ENCODE measurements around the gene STARD3NL.
A peak's percentile ranks its signal among the peaks of the same experiment; 100 is the strongest.

STARD3NL gene

DNA sequence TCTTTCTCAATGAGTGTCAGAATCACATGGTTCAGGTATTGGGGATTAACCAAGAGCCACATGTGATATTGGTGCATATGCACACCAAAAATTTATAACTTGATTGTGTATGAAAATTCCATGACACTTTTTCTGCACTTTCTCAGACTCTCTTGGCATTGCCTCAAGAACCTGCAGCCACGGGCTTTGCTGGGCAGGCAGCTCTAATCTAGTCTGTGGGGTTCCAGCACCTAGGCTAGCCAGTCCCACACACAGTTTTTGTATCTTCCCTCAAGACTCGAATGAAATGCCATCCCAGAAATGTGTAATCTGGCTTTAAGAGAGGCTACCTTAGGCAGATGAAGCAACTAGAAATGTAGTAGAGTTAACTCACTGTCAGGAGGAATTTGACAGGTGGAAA lies 21.7 kb downstream of the STARD3NL start:
- no peak for FAIRE-seq
- no peak for TF ChIP-seq TAF1 (IDR thresholded peaks at IDR 0.05; ENCODE audit: borderline replicate concordance, low read depth, low read length)
- TF ChIP-seq POLR2A (IDR thresholded peaks at IDR 0.05; ENCODE audit: low read depth, low read length), result no peak
- no peak for TF ChIP-seq POLR2AphosphoS5 (IDR thresholded peaks at IDR 0.05; ENCODE audit: low read depth, low read length)
- no peak for DNase-seq (ENCODE audit: insufficient read length)

DNA sequence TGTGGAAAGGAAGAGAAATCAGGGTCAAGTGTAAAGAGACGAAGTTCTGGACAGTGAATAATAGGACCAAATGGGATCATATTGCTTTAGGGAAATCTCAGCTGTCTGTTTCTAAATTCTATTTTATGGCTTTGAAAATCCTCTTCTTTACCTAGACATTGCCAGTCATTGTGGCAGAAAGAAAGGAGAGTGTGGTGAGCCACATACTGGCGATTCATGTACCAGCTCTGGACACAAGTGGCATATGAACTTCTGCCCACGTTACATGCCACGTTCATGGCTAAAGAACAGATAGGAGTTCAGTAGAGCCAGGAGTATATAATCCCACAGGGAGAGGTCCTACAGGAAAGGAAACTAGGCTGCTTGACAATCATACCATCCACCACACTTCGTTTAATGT lies 28.0 kb downstream of the STARD3NL start:
- FAIRE-seq, result no peak
- TF ChIP-seq TAF1 (IDR thresholded peaks at IDR 0.05; ENCODE audit: borderline replicate concordance, low read depth, low read length) (no peak), POLR2A (IDR thresholded peaks at IDR 0.05; ENCODE audit: low read depth, low read length) (no peak), POLR2AphosphoS5 (IDR thresholded peaks at IDR 0.05; ENCODE audit: low read depth, low read length) (no peak)
- no peak for DNase-seq (ENCODE audit: insufficient read length)

DNA sequence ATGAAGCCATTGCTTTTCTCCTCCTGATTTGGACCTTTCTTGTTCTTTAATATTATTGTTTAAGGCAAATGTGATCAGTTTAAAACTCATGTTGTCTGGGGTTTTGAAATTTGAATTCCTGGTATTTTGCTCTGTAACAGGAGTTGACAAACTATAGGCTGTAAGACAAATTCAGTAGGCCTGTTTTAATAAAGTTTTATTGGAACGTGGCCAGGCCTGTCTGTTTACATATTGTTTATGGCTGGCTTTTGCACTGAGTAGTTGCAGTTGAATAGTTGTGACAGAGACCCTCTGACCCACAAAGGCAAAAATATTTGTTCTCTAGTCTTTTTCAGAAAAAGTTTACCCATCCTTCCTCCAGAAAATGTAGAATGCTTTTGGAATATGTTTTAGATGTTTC lies 29.8 kb downstream of the STARD3NL start:
- TF ChIP-seq POLR2AphosphoS5 (IDR thresholded peaks at IDR 0.05; ENCODE audit: low read depth, low read length) (no peak), TAF1 (IDR thresholded peaks at IDR 0.05; ENCODE audit: borderline replicate concordance, low read depth, low read length) (no peak), POLR2A (IDR thresholded peaks at IDR 0.05; ENCODE audit: low read depth, low read length) (no peak)
- DNase-seq (ENCODE audit: insufficient read length), result no peak
- FAIRE-seq, result peak; percentile 74

DNA sequence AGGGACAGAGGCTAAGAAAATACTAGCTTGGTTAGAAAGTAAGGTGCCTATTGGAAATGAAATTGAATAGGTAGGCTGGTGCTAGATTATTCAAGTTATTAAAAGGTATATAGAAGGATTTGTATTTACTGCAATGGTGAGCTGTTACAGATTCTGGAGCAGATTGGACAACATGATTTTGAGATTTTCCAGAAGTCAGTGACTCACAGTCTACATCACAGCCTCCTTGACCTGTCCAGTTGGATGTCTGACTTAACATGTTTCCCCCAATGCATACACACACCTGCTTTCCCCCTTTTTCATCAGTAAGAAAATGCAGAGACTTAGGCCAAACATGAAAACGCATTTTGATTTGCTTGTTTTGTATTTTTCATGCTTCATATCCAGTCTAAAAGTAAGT lies 33.4 kb downstream of the STARD3NL start:
- FAIRE-seq (no peak), DNase-seq (ENCODE audit: insufficient read length) (no peak)
- no peak for TF ChIP-seq POLR2AphosphoS5 (IDR thresholded peaks at IDR 0.05; ENCODE audit: low read depth, low read length)
- no peak for TF ChIP-seq TAF1 (IDR thresholded peaks at IDR 0.05; ENCODE audit: borderline replicate concordance, low read depth, low read length)
- TF ChIP-seq POLR2A (IDR thresholded peaks at IDR 0.05; ENCODE audit: low read depth, low read length), result no peak

DNA sequence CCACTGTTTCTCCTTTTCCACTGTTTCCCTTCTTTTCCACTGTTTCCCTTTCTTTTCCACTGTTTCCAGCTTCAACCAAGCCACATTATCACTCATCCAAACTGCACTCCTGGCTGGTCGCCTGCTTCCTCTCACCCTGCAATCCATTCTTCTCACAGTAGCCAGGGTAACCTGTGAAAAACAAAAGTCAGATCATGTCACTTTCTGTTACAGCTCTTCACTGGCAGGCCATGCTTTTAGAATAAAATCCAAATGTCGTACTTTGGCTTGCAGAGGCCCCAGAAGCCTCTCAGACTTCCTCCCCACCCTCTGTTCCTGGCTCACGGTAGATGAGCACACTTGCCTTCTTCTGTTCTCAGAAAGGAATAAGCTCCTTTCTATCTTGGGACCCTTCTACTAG lies 33.9 kb downstream of the STARD3NL start:
- DNase-seq (ENCODE audit: insufficient read length) (no peak), FAIRE-seq (no peak)
- TF ChIP-seq POLR2AphosphoS5 (IDR thresholded peaks at IDR 0.05; ENCODE audit: low read depth, low read length) (no peak), TAF1 (IDR thresholded peaks at IDR 0.05; ENCODE audit: borderline replicate concordance, low read depth, low read length) (no peak), POLR2A (IDR thresholded peaks at IDR 0.05; ENCODE audit: low read depth, low read length) (no peak)

DNA sequence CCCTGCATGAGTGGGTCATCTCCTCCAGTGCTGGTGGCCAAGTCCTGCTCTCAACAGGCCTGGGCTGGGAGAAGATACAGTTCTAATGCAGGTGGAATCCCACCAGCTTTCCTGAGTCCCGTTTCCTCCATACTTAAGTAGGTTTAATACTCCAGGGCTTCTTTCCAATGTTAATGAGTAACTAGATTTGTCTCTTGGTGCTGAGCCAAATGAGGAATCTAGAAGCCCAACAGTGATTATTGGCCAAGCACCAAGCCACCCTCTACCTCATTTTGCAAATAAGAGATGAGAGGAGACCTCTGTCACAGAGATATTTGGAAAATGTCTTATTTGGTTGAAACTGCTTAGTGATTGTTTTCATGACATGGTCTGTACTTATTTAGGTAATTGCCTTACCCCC lies 37.1 kb downstream of the STARD3NL start:
- DNase-seq (ENCODE audit: insufficient read length), result no peak
- TF ChIP-seq POLR2AphosphoS5 (IDR thresholded peaks at IDR 0.05; ENCODE audit: low read depth, low read length), result no peak
- no peak for TF ChIP-seq POLR2A (IDR thresholded peaks at IDR 0.05; ENCODE audit: low read depth, low read length)
- no peak for TF ChIP-seq TAF1 (IDR thresholded peaks at IDR 0.05; ENCODE audit: borderline replicate concordance, low read depth, low read length)
- FAIRE-seq, result no peak

DNA sequence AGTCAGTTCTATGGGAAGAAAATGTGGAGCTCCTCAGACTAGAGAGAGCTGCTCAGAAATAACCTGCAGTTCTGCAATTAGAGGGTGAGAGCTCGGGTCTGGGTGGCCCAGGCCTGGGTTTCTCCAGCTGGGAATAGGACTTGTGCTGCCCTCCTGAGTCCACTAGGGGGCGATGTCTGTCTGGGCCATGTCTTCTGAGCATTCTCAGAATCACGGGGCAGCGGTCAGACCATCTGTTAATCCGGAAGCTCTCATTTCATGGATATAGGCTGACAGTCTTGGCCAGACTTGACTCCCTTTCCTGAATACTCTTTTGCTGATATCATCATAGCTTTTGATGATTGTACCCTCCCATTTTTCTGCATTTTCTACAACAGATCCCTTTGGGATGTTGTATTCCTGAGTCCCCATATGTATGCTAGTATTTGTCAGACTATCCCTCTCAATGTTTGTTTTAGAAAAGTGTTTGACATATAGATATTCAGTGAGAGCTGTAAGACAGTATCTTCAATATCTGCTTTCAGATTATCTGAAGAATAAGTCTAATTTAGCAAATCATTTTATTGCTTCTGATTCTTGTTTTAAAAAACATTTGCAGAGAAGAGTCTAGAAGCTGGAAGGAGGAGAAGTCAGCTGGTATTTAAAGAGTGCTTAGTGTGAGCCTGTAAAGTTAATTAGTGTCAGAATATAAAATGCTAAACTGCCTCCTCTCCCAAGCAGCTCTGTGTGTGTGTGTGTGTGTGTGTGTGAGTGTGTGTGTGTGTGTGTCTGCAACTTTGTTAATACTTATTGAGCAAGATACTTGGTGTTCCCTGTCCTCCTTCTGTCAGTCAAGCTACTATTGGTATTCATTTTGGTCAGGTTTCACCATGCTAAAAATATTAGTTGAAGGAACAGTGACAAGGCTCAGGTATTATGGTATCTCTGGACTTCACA lies 38.0 kb downstream of the STARD3NL start:
- FAIRE-seq (peak; percentile 89), DNase-seq (ENCODE audit: insufficient read length) (peak; percentile 31)
- TF ChIP-seq POLR2AphosphoS5 (IDR thresholded peaks at IDR 0.05; ENCODE audit: low read depth, low read length) (no peak), TAF1 (IDR thresholded peaks at IDR 0.05; ENCODE audit: borderline replicate concordance, low read depth, low read length) (no peak), POLR2A (IDR thresholded peaks at IDR 0.05; ENCODE audit: low read depth, low read length) (no peak)

DNA sequence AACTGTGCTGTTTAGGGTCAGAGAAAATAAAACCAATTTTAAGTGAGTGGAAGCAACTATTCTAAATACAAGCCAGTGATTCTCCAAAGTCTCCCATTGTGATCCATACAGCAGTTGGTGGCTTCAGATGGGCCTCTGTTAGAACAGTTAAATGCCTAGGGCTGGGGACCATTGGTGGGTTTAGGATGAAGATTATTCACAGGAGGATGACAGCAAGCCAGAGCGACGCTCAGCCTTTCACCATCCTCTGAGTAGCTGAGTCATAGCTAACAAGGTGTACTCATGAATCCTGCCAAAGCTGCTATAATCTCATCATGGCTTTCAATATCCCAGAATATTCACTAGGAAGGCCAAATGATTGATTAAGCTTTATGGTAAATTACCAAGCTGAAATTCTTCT lies 39.6 kb downstream of the STARD3NL start:
- DNase-seq (ENCODE audit: insufficient read length) (no peak), FAIRE-seq (no peak)
- no peak for TF ChIP-seq TAF1 (IDR thresholded peaks at IDR 0.05; ENCODE audit: borderline replicate concordance, low read depth, low read length)
- no peak for TF ChIP-seq POLR2A (IDR thresholded peaks at IDR 0.05; ENCODE audit: low read depth, low read length)
- TF ChIP-seq POLR2AphosphoS5 (IDR thresholded peaks at IDR 0.05; ENCODE audit: low read depth, low read length), result no peak

DNA sequence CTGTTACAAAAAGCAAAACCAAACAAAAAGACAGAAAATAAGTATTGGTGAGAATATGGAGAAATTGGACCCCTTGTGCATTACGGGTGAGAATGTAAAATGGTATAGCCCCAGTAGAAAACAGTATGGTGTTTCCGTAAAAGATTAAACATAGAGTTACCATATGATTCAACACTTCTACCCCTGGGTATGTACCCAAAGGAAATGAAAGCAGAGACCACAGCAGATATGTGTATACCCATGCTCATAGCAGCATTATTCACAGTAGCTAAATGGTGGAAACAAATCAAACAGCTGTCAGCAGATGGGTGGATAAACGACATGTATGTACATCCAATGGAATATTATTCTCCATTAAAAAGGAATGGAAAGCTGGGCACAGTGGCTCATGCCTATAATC lies 42.4 kb downstream of the STARD3NL start:
- FAIRE-seq (no peak), DNase-seq (ENCODE audit: insufficient read length) (no peak)
- no peak for TF ChIP-seq TAF1 (IDR thresholded peaks at IDR 0.05; ENCODE audit: borderline replicate concordance, low read depth, low read length)
- no peak for TF ChIP-seq POLR2AphosphoS5 (IDR thresholded peaks at IDR 0.05; ENCODE audit: low read depth, low read length)
- no peak for TF ChIP-seq POLR2A (IDR thresholded peaks at IDR 0.05; ENCODE audit: low read depth, low read length)

DNA sequence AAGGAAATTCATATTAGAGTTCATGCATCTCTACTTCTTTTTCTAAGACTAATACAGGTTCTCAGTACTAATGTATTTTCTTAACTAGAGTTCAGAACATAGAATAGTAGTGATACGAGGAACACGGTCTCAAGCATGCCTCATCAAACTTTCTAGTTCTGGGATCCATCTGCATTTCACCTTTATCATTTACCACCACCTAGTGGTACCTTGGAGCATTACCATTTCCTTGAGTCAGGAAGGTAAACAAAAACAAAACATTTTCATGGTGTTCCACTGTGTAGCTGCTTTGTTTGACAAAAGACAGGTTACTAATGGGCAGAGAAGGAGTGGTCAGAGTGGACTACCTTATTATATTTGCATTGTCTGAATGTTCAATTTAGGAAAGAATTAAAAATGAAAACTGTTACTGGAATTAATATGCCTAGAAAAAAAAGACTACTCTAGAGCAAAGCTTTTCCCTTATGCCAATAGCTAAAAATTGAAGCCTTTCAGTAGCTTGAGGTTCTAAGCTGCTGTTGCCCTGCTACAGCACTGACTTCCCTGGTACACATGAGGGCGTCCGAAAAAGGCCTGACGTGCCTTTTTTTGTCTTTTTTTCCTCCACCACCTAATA lies 44.5 kb downstream of the STARD3NL start:
- no peak for DNase-seq (ENCODE audit: insufficient read length)
- TF ChIP-seq POLR2A (IDR thresholded peaks at IDR 0.05; ENCODE audit: low read depth, low read length), result no peak
- peak; percentile 96 for FAIRE-seq

DNA sequence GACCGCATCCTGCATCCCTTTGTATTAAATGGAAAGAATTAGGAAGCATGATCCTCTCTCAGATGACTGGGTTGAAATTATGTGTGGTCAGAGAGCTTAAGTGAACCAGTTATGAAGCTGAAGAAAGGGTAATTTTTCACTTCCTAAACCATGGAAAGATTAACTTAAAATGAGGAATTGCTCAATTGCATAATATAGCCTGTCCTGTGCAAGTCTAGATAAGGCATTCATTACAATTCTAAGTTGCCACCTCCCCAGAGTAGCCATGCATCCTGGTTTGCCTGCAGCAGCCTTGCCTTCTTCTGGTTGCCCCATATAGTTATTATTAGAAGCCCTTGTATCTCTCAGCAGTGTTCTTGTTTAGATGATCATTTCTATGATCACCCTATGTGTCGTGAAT lies 45.3 kb downstream of the STARD3NL start:
- DNase-seq (ENCODE audit: insufficient read length), result no peak
- TF ChIP-seq TAF1 (IDR thresholded peaks at IDR 0.05; ENCODE audit: borderline replicate concordance, low read depth, low read length) (no peak), POLR2A (IDR thresholded peaks at IDR 0.05; ENCODE audit: low read depth, low read length) (no peak), POLR2AphosphoS5 (IDR thresholded peaks at IDR 0.05; ENCODE audit: low read depth, low read length) (no peak)
- no peak for FAIRE-seq

DNA sequence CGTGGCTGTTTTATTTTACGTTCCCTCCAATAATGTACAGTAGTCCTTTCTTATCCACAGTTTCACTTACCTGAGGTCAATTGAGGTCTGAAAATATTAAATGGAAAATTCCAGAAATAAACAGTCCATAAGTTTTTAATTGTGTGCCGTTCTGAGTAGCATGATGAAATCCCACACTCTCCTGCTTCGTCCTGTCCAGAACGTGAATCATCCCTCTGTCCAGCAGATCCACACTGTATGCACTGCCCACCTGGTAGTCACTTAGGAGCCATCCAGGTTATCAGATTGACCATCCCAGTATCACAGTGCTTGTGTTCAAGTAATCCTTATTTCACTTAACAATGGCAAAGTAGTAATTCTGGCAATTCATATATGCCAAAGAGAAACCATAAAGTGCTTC lies 46.3 kb downstream of the STARD3NL start:
- no peak for DNase-seq (ENCODE audit: insufficient read length)
- TF ChIP-seq POLR2AphosphoS5 (IDR thresholded peaks at IDR 0.05; ENCODE audit: low read depth, low read length) (no peak), TAF1 (IDR thresholded peaks at IDR 0.05; ENCODE audit: borderline replicate concordance, low read depth, low read length) (no peak), POLR2A (IDR thresholded peaks at IDR 0.05; ENCODE audit: low read depth, low read length) (no peak)
- FAIRE-seq, result no peak

All from GM12892 (cell line).